DND-41 (cell line): ENCODE data around the gene PLEKHA5.

Experiments used
- ATAC-seq: fragments of 200-7000 bp; cut with Tn5 transposase; 3 replicates; pipeline ENCODE4 v1.9.1; 2021; ENCODE audit warnings: low read depth; ENCODE audit not compliant: insufficient read depth
- DNase-seq: peaks from one replicate; pipeline ENCODE4 v3.0.0-alpha.2; 2020
- H2AFZ ChIP-seq: 2 replicates; pipeline ENCODE4 v1.6.0; 2012; ENCODE audit warnings: low read depth, low read length
- H3K27ac ChIP-seq: 2 replicates; pipeline ENCODE4 v1.5.1; 2012; ENCODE audit warnings: low read length, inconsistent platforms
- H3K27me3 ChIP-seq: fragments of 200-600 bp; sonication (generic); 2 replicates; pipeline ENCODE4 v1.6.0; 2012; ENCODE audit warnings: low read length, mild to moderate bottlenecking, inconsistent platforms; ENCODE audit not compliant: insufficient read depth, poor library complexity
- H3K36me3 ChIP-seq: 2 replicates; pipeline ENCODE4 v1.5.1; 2012; ENCODE audit warnings: low read length, inconsistent platforms; ENCODE audit not compliant: insufficient read depth
- H3K4me1 ChIP-seq: 2 replicates; pipeline ENCODE4 v1.5.1; 2012; ENCODE audit warnings: mild to moderate bottlenecking, low read length; ENCODE audit not compliant: insufficient read depth
- H3K4me2 ChIP-seq: 2 replicates; pipeline ENCODE4 v1.6.0; 2012; ENCODE audit warnings: mild to moderate bottlenecking, moderate library complexity, low read length, inconsistent platforms; ENCODE audit not compliant: insufficient read depth
- H3K4me3 ChIP-seq, 2 experiments: fragments of 200-600 bp in 1 of 2; shearing (Covaris generic) in 1 of 2; 2 replicates each; pipeline ENCODE4 v1.5.1; 2012 to 2016; ENCODE audit warnings: inconsistent platforms in 2 of 2, low read length in 2 of 2, mild to moderate bottlenecking in 2 of 2, low read depth in 1 of 2, moderate library complexity in 1 of 2
- H3K79me2 ChIP-seq: 2 replicates; pipeline ENCODE4 v1.6.0; 2012; ENCODE audit warnings: low read length, inconsistent platforms; ENCODE audit not compliant: insufficient read depth
- H3K9ac ChIP-seq: 2 replicates; pipeline ENCODE4 v1.6.0; 2012; ENCODE audit warnings: low read depth, mild to moderate bottlenecking, inconsistent platforms, low read length, moderate library complexity
- H3K9me3 ChIP-seq: 2 replicates; pipeline ENCODE4 v1.5.1; 2012; ENCODE audit warnings: low read length, moderate library complexity, mild to moderate bottlenecking, inconsistent platforms; ENCODE audit not compliant: insufficient read depth, severe bottlenecking
- H4K20me1 ChIP-seq: 2 replicates; pipeline ENCODE4 v1.6.0; 2012; ENCODE audit warnings: low read length; ENCODE audit not compliant: insufficient read depth
- CTCF ChIP-seq: IDR thresholded peaks from 2 replicates; pipeline ENCODE4 v1.5.1; 2012; ENCODE audit warnings: borderline replicate concordance, low read length, moderate library complexity, mild to moderate bottlenecking; ENCODE audit not compliant: poor library complexity, severe bottlenecking; ENCODE audit errors: extremely low read depth
- EZH2 ChIP-seq: IDR thresholded peaks from 3 replicates; pipeline ENCODE4 v1.6.1; 2012; ENCODE audit warnings: borderline replicate concordance, low read depth, mild to moderate bottlenecking, moderate library complexity, low read length, inconsistent platforms; ENCODE audit not compliant: severe bottlenecking

Gene PLEKHA5

DNA sequence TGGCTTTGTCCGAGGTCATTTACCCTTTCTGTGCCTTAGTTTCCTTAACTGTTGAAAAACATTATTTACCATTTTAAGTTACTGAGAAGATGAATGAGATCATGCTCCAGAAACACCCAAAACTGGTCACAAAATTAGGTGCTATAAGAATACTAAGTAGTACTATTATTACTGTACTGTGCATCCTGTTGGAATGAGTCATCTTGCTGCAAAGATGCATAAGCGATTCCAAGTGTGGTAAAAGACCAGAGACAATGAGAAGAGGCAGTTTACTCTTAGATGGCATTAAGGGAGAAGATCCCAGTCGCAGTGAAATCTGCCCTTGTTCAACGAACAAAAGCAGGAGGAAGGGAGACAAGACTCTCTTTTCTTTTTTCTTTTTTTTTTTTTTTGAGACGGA lies 4.2 kb upstream of the PLEKHA5 start:
- Histone ChIP-seq H3K36me3 (no peaks in the 10 kb centered on the region; the same call in 1 of the 2 replicates), H3K4me1 (peaks cover 4% of the 10 kb centered on the region; the same call in 1 of the 2 replicates), H3K27me3 (peaks cover 4% of the 10 kb centered on the region), H3K27ac (no peak overlapping the region), H3K79me2 (no peaks in the 10 kb centered on the region), H3K9ac (no peak overlapping the region), H3K9me3 (peaks cover 8% of the 10 kb centered on the region), H3K4me3 (no peak overlapping the region), H2AFZ (no peak overlapping the region), H3K4me2 (no peak overlapping the region), H4K20me1 (no peaks in the 10 kb centered on the region)
- TF ChIP-seq CTCF (no peak), EZH2 (no peak)
- DNase-seq = no peak
- ATAC-seq = no peak

DNA sequence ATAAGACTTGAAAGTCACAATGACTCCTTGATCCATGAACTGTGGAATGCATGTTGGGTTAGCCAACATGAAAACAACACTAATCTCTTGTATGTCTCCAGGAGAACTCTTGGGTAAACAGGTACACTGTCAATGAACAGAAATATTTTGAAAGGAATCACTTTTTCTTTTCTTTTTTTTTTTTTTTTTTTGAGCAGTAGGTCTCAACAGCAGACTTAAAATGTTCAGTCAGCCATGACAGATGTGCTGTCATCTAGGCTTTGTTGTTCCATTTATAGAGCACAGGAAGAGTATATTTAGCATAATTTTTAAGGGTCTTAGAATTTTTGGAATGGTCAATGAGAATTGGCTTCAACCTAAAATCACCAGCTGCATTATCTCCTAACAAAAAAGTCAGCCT lies 2.3 kb upstream of the PLEKHA5 start:
- TF ChIP-seq EZH2 (no peak), CTCF (no peak)
- peaks cover 18% of the 10 kb centered on the region for H3K4me1 ChIP-seq
- ATAC-seq = no peak
- no peak for DNase-seq
- no peak overlapping the region for H3K9ac ChIP-seq
- no peak overlapping the region for H3K4me3 ChIP-seq
- H3K27ac ChIP-seq = no peak overlapping the region
- H3K27me3 ChIP-seq = no peaks in the 10 kb centered on the region
- H3K79me2 ChIP-seq = peaks cover 17% of the 10 kb centered on the region
- peaks cover 4% of the 10 kb centered on the region; the same call in 1 of the 2 replicates for H4K20me1 ChIP-seq
- peaks cover 8% of the 10 kb centered on the region for H3K9me3 ChIP-seq
- no peak overlapping the region for H2AFZ ChIP-seq
- no peaks in the 10 kb centered on the region; the same call in 1 of the 2 replicates for H3K36me3 ChIP-seq
- no peak overlapping the region for H3K4me2 ChIP-seq

DNA sequence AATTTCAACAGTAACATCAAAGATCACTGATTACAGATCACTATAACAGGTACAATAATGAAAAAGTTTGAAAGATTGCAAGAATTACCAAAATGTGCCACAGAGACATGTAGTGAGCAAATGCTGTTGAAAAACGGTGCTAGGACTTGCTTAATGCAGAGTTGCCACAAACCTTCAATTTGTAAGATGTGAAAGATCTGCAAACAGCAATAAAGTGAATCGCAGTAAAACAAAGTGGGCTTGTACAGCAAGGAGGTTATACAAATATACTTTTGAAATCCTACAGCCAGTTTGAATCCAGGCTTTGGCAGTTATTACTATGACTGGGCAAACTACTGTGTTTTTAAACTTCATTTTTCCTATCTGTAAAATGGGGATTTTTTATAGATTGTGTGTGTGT lies 1.0 kb upstream of the PLEKHA5 start:
- H3K27ac ChIP-seq = no peak overlapping the region
- no peak overlapping the region for H3K4me2 ChIP-seq
- peaks cover 4% of the 10 kb centered on the region; the same call in 1 of the 2 replicates for H4K20me1 ChIP-seq
- H3K36me3 ChIP-seq = no peaks in the 10 kb centered on the region; the same call in 1 of the 2 replicates
- peaks cover 8% of the 10 kb centered on the region for H3K9me3 ChIP-seq
- no peak overlapping the region for H3K4me3 ChIP-seq
- DNase-seq (no peak), ATAC-seq (no peak)
- TF ChIP-seq EZH2 (no peak), CTCF (no peak)
- H3K27me3 ChIP-seq = no peaks in the 10 kb centered on the region
- H3K9ac ChIP-seq = no peak overlapping the region
- H3K79me2 ChIP-seq = peaks cover 26% of the 10 kb centered on the region
- H2AFZ ChIP-seq = no peak overlapping the region
- H3K4me1 ChIP-seq = peaks cover 26% of the 10 kb centered on the region

- Histone ChIP-seq H3K4me2 (peak overlapping the region; percentile 59), H3K4me1 (peaks cover 26% of the 10 kb centered on the region), H3K9ac (peak overlapping the region; percentile 11; the same call in 1 of the 2 replicates), H3K36me3 (no peaks in the 10 kb centered on the region; the same call in 1 of the 2 replicates), H4K20me1 (peaks cover 4% of the 10 kb centered on the region; the same call in 1 of the 2 replicates), H2AFZ (peak overlapping the region; percentile 67), H3K9me3 (peaks cover 8% of the 10 kb centered on the region), H3K4me3 (peak overlapping the region in 1 of 2 experiments; percentile 93; a peak in 2 of 4 replicates), H3K79me2 (peaks cover 26% of the 10 kb centered on the region), H3K27me3 (no peaks in the 10 kb centered on the region), H3K27ac (0 out of 2 replicates have a peak overlapping the region, but pooled peaks have one; percentile 23)
- DNase-seq (no peak), ATAC-seq (no peak)
- no peak for TF ChIP-seq CTCF
- no peak for TF ChIP-seq EZH2
Observed at GRCh38 chr12:19129122-19129485, 429 bp upstream of the PLEKHA5 start.
